ENCODE data around the gene IFT43.
A peak's percentile ranks its signal among the peaks of the same experiment; 100 is the strongest.
"Not testable (repeated sequence)": the region's sequence is repeated elsewhere in the genome, so short reads cannot be mapped to it uniquely, and the experiment has no call there.

IFT43 gene

GRCh38 chr14:75981426-75982265 is 3.9 kb upstream of the IFT43 start, which contains the start of gene TGFB3:
TGFB3 (minus strand) TSS chr14:75981995; CDS start chr14:75980893, 1,102 bp downstream.
- peak; percentile 58 to 62 for DNase-seq

- DNase-seq: peak; percentile 85 to 89
Measured at GRCh38 chr14:75982266-75983018, 3.1 kb upstream of the IFT43 start.

GRCh38 chr14:75983019-75983358 is 2.6 kb upstream of the IFT43 start:
- DNase-seq: no peak

- no peak for DNase-seq
Measured at GRCh38 chr14:75984674-75985073, 889 bp upstream of the IFT43 start.

GRCh38 chr14:75986439-75986765 is 839 bp downstream of the IFT43 start:
- DNase-seq: no peak

GRCh38 chr14:75987201-75987970 is 1.8 kb downstream of the IFT43 start:
- no peak for DNase-seq

- no peak for DNase-seq
Measured at GRCh38 chr14:75989134-75989533, 3.6 kb downstream of the IFT43 start.

GRCh38 chr14:75990297-75990696 is 4.7 kb downstream of the IFT43 start:
- DNase-seq: no peak

- DNase-seq: no peak
Measured at GRCh38 chr14:75991753-75992152, 6.2 kb downstream of the IFT43 start.

GRCh38 chr14:75993567-75994041 is 8.0 kb downstream of the IFT43 start:
- DNase-seq: no peak

- DNase-seq: no peak
Measured at GRCh38 chr14:75995372-75996041, 9.9 kb downstream of the IFT43 start.

GRCh38 chr14:75996488-75996887 is 10.9 kb downstream of the IFT43 start:
- DNase-seq: no peak

- no peak for DNase-seq
Measured at GRCh38 chr14:75999511-76000190, 14.1 kb downstream of the IFT43 start.

- no peak for DNase-seq
Measured at GRCh38 chr14:76002383-76002782, 16.8 kb downstream of the IFT43 start.

- DNase-seq: no peak
Measured at GRCh38 chr14:76006253-76006652, 20.7 kb downstream of the IFT43 start.

GRCh38 chr14:76007379-76007778 is 21.8 kb downstream of the IFT43 start:
- DNase-seq: no peak

- DNase-seq: no peak
Measured at GRCh38 chr14:76007852-76008251, 22.3 kb downstream of the IFT43 start.

GRCh38 chr14:76009627-76010026 is 24.1 kb downstream of the IFT43 start:
- DNase-seq: not testable (repeated sequence)

GRCh38 chr14:76011930-76012329 is 26.4 kb downstream of the IFT43 start:
- DNase-seq: no peak

GRCh38 chr14:76012354-76012753 is 26.8 kb downstream of the IFT43 start:
- DNase-seq: no peak

GRCh38 chr14:76015191-76015590 is 29.6 kb downstream of the IFT43 start:
- DNase-seq: no peak

GRCh38 chr14:76015668-76016067 is 30.1 kb downstream of the IFT43 start:
- no peak for DNase-seq
